ENCODE data around the gene DGUOK.
"Not testable (repeated sequence)": the region's sequence is repeated elsewhere in the genome, so short reads cannot be mapped to it uniquely, and the experiment has no call there.

DGUOK gene

GRCh38 chr2:73926493-73927327 lies at the start of gene DGUOK:
DGUOK (plus strand) TSS chr2:73926880; CDS start chr2:73926911, 31 bp downstream.
- DNase-seq (ENCODE audit: low read depth): peak; percentile 84

- no peak for DNase-seq (ENCODE audit: low read depth)
These were observed 49.4 kb upstream of the DGUOK start for GRCh38 chr2:73877071-73877802.

DNA sequence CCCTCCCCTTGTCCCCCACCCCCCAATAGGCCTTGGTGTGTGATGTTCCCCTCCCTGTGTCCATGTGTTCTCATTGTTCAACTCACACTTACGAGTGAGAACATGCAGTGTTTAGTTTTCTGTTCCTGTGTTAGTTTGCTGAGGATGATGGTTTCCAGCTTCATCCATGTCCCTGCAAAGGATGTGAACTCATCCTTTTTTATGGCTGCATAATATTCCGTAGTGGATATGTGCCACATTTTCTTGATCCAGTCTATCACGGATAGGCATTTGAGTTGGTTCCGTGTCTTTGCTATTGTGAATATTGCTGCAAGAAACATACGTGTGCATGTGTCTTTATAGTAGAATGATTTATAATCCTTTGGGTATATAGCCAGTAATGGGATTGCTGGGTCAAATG lies 48.7 kb upstream of the DGUOK start:
- DNase-seq (ENCODE audit: low read depth): not testable (repeated sequence)

DNA sequence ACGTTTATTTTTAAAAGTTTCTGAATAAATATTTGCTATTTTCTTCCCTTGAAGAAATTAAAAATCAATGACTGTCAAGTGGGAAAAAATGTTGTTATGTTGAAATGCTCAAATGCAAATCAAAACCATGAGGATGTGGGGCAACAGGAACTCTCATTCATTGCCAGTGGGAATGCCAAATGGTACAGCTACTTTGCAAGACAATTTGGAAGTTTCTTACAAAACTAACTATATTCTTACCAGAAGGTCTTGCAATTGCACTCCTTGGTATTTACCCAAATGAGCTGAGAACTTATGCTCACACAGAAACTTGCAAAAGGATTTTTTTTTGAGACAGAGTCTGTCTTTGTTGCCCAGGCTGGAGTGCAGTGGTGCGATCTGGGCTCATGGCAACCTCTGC lies 41.3 kb upstream of the DGUOK start:
- DNase-seq (ENCODE audit: low read depth): no peak

- no peak for DNase-seq (ENCODE audit: low read depth)
These were observed 40.3 kb upstream of the DGUOK start for GRCh38 chr2:73886357-73886756.

DNA sequence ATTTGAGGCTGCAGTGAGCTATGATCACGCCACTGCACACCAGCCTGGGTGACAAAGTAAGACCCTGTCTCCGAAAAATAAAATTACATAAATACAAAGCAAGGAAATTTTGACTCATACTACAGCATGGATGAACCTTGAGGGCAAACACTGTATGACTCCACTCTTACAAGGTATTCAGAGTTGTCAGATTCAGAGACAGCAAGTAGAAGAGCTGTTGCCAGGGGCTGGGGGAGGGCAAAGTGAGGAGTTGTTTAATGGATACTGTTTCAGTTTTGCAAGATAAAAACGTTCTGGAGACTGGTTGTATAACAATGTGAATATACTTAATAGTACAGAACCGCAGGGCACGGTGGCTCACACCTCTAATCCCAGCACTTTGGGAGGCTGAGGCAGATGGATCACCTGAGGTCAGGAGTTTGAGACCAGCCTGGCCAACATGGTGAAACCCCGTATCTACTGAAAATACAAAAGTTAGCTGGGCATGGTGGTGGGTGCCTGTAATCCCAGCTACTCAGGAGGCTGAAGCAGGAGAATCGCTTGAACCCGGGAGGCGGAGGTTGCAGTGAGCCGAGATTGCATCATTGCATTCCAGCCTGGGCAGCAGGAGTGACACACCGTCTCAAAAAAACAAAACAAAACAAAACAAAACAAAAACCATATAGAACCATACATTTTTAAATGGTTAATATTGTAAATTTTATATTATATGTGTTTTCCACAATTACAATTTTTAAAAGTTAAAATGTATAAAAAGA lies 38.9 kb upstream of the DGUOK start:
- not testable (repeated sequence) for DNase-seq (ENCODE audit: low read depth)

- DNase-seq (ENCODE audit: low read depth): no peak
These were observed 38.3 kb upstream of the DGUOK start for GRCh38 chr2:73888388-73888787.

DNA sequence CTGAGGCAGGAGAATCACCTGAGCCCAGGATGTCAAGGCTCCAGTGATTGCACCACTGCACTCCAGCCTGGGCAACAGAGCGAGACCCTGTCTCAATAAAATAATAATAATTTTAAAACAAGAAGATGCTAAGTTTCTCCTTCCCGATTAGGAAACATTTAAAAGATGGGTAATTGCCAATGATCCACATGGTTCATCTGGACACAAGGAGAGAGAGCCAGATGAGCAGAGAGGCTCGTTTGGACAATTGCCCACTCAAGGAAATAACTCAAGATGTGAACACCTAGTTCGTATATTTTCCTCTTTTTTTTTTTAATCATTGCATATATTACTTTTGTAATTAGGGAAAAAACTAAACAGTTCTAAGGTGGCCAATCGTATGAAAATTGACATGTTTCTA lies 37.5 kb upstream of the DGUOK start:
- DNase-seq (ENCODE audit: low read depth): no peak

- no peak for DNase-seq (ENCODE audit: low read depth)
These were observed 36.2 kb upstream of the DGUOK start for GRCh38 chr2:73890301-73891092.

DNA sequence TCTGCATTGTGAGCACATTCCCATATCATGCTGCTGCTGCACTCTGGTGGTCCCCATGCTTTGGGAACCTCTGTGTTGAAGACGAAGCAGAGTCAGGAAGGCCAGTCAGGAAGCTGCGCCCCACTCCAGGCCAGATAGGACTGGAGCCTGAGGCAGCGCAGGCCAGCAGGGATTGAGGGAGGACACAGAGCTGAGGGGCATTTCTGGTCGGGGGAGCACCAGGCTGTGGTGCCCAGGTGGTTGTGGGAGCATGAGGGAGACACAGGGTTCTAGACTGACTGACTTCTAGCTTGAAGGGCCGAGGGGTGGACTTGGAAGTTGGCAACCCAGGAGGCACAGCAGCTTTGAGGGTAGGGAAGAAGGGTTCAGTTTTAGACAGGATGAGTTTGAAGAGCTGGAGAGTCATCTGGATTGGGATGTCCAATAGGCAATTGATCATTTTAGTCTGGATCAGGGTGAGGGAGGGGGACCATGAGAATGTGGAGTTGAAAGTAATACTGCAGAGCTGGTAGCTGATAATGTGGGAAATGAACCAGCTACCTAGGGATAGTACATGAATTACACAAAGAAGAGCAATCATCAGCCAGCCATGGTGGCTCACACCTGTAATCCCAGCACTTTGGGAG lies 35.3 kb upstream of the DGUOK start:
- DNase-seq (ENCODE audit: low read depth): no peak

DNA sequence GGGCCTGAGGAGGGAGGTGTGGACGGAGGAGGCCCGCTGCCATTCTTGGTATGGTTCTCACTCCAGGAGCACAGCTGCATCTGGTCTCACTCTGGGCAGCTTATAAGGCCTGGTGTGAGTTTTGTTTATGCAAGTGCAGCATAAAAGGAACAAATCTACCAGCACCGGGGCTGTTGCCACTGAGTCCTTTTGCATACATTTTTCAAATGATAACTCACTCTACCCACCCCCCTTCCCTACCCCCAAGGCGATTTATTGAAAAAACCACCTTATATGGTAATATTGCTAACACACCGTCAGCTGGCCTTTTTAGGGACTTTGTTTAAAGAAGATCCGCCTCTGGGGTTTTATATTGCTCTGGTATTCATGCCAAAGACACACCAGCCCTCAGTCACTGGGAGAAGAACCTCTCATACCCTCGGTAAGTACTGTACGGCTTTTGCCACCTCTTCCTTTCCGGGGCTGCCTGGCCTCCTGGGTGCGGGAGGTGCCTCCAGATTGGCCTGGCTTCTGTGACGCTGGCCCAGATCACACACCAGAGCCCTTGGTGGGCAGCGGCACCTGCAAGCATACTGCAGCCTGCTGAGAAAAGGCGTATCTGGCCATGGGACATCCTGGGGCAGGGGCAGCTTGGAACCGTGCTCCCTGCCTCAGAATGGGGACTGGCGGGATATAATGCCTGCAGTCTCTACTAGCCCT lies 33.9 kb upstream of the DGUOK start, which contains the start of gene ACTG2:
Gene ACTG2 (plus strand): TSS at position 378 of the 699 bp plus-strand sequence. CDS start 8,304 bp downstream, outside the sequence.
- no peak for DNase-seq (ENCODE audit: low read depth)

- DNase-seq (ENCODE audit: low read depth): no peak
These were observed 32.8 kb upstream of the DGUOK start for GRCh38 chr2:73893764-73894474.

DNA sequence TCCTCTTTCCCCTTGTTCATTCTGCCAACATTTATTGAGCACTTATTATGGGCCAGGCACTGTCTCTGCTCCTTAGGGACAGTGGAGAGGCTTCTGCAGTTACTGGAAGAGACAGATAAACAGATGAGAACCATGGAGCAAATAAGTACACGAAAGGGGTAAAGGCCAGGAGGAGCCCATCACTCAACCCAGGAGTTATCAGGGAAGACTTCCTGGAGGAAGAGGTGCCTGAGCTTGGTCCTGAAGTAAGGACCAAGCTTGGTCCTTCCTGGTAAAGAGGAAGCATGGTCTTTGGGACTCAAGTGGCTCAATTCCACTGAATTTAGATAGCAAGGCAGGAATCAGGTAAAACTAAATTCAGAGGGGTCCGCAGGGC lies 32.2 kb upstream of the DGUOK start:
- no peak for DNase-seq (ENCODE audit: low read depth)

DNA sequence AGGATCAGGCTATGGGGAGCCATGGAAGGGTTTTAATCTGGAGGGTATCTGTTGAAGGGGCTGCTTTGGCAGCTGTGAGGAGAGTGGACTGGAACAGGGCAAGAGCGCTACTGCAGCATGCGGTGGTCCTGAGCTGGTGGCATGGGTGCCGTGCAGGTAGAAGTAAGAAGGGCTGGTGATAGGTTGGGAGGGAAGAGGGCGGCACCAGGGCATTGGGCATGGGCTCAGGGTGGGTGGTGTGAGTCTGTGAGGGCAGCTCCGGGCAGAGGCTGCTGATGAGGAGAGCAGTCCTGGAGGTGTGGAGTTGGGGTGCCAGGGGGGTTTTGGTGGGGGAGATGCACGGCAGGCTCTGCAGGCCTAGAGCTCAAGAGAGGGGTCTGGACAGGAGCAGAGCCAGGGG lies 31.8 kb upstream of the DGUOK start:
- DNase-seq (ENCODE audit: low read depth): no peak

DNA sequence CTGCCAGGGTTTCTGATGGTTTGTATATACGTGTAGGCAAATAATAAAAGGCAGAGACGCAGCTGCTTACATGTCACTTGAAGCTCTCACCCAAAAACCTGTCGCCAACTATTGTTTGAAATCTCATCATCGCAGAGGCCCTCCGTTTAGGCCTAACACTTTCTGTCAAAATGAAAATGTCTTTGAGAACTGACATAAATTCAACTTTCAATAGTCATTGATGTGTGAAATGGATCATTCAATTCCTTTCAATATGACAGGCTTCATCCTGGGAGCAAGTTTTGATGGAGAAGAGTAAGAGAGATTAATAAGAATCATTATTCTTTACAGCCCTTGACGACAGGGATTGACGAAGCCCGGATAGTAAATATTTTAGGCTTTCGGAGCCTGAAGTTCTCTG lies 31.2 kb upstream of the DGUOK start:
- DNase-seq (ENCODE audit: low read depth): no peak

GRCh38 chr2:73896362-73897239 lies 30.1 kb upstream of the DGUOK start:
- DNase-seq (ENCODE audit: low read depth): no peak

GRCh38 chr2:73897240-73897583 lies 29.5 kb upstream of the DGUOK start:
- no peak for DNase-seq (ENCODE audit: low read depth)

GRCh38 chr2:73897934-73898333 lies 28.7 kb upstream of the DGUOK start:
- no peak for DNase-seq (ENCODE audit: low read depth)

DNA sequence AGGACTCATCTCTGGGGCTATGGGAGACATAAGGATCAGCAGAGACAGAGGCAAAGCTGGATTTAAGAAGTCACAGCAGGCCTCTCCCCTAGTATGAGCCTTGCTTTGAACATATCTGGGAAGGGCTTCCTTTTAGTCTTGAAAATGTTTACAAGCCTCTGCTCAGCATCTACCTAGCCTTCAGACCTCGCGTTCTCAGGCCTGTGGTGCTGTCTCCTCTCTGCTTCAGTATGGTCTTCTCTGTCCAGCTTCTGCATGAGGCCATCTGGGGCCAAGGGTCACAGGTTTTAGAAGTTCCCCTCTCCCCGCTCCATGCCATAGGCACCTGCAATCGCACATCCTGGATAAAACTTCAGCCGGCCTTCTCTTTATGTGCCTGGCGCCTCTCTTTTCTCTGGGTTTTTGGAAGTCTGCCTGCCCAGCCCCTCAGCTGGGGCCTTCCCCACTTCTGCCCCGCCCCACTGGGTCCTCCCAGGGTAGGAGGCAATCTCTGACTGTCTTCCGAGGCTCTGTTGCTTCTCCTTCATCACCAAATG lies 26.8 kb upstream of the DGUOK start:
- no peak for DNase-seq (ENCODE audit: low read depth)
